Adrenal gland (tissue), 5 donors: ENCODE measurements around the gene CHTF18.

ENCODE experiments used
- POLR2A ChIP-seq, 2 donors: fragments of 450-650 bp; IDR thresholded peaks; one replicate each; pipeline ENCODE4 v1.6.1; 2017; ENCODE audit warnings: antibody characterized with exemption in 2 of 2, mild to moderate bottlenecking in 2 of 2, moderate library complexity in 1 of 2
- TF ChIP-seq, protein P1 (sequence below), 6 experiments: fragments of 450-650 bp in 4 of 6; fragments of 200-600 bp in 2 of 6; sonication (generic) in 1 of 6; IDR thresholded peaks; 1 replicate in 5 of 6; 2 replicates in 1 of 6; pipeline versions ENCODE4 v1.5.1 to v1.8.0; 2016 to 2021; ENCODE audit warnings: antibody characterized with exemption in 6 of 6, mild to moderate bottlenecking in 2 of 6, moderate library complexity in 1 of 6
- donor health status: DM: no; HTN: no; CAD: no.

DNA sequence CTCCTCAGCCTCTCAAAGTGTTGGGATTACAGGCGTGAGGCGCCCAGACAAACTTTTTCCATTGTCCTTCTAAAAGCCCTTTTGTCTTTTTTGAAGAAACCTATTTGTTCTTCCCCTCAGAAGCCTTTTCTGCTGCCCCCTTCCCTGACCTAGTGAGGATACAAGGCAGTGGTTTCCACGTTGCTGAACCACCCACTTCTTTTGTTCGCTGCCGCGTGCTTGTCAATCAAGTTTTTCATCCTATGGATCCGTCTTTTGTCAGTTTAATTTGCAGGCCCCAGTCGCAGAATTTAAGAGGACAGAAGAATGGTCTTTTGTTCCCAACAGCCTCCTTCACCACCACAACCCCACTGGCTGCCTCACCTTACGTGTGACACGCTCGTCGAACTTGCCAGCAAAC lies 32.3 kb downstream of the CHTF18 start:
- TF ChIP-seq, protein P1, sequence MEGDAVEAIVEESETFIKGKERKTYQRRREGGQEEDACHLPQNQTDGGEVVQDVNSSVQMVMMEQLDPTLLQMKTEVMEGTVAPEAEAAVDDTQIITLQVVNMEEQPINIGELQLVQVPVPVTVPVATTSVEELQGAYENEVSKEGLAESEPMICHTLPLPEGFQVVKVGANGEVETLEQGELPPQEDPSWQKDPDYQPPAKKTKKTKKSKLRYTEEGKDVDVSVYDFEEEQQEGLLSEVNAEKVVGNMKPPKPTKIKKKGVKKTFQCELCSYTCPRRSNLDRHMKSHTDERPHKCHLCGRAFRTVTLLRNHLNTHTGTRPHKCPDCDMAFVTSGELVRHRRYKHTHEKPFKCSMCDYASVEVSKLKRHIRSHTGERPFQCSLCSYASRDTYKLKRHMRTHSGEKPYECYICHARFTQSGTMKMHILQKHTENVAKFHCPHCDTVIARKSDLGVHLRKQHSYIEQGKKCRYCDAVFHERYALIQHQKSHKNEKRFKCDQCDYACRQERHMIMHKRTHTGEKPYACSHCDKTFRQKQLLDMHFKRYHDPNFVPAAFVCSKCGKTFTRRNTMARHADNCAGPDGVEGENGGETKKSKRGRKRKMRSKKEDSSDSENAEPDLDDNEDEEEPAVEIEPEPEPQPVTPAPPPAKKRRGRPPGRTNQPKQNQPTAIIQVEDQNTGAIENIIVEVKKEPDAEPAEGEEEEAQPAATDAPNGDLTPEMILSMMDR (IDR thresholded peaks at IDR 0.05): no peak
- no peak for TF ChIP-seq POLR2A (IDR thresholded peaks at IDR 0.05)
